ENCODE data around the gene UGT1A10. TPM values are rescaled to one million over a fixed set of nuclear protein-coding genes. Genes with fewer than 3 reads are reported as not detected.

UGT1A10 gene
- total and polyA plus RNA-seq, 10 of the 15 experiments (the other 5 are each of a cell fraction or from before 2014, with no cell fraction given): not detected

DNA sequence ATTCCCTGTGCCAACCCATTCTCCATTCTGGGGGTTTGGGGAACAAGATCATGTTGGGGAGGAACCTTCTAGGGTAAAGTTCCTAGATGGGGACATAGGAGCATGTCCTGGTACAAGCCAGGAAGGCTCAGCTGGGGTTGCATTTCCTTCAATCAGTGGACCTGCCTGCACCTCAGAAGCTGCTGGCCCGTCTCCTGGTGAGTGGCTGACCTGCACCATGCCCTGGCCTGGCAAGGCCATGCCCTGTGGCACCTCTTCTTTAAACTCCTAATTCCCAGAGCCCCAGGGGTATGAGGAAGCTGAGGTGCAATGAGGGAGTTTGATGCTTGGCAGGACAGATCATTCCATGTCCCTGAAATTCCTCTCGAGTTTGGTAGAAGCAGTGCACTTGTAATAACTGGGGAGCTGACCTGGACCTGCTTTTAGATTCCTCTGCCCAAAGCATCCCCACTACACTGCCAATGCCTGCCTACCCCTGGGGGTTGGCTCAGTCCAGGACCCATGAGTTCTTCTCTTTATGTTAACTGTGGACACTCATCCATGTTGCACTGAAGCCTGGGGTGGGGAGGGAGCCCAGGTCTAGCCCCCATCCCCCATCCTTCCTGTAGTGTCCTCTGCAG lies 167.2 kb downstream of the UGT1A10 start (continued):
- TF ChIP-seq NR2F1 (conservative IDR thresholded peaks at IDR 0.05) (no peak), BCL11A (IDR thresholded peaks at IDR 0.05; ENCODE audit: low read depth, low read length) (no peak), SIX5 (IDR thresholded peaks at IDR 0.05; ENCODE audit: low read depth, low read length, severe bottlenecking) (no peak), CBX5 (IDR thresholded peaks at IDR 0.05; ENCODE audit: low read depth) (no peak)

DNA sequence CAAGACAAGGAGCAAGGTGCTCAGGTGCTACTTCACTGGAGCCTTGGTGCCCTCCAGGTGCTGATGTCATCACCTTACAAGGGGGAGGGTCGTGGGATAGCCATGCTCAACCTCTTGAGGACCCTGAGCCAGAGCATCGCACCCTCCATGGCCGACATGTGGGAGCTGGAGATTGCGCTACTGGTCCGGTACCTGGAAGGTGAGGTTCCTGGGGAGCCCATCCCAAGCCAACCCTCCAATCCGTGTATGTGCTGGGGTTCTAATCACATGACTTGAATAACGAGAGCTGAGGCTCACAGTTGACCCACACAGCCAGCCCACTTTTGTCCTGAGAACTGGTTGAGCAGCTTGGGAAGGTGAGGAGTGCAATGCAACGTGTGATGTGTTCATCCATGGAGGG lies 167.7 kb downstream of the UGT1A10 start:
- no peak overlapping the region for H3K27ac ChIP-seq (ENCODE audit: control insufficient read depth, insufficient read depth)
- WGBS (ENCODE audit: insufficient coverage, insufficient replicate concordance, low lambda C conversion rate, missing lambda C conversion rate): 49% methylated on average over 8 of the region's 8 CpGs
- no peak overlapping the region for H3K4me2 ChIP-seq (ENCODE audit: control insufficient read depth, insufficient read depth)
- H3K9me3 ChIP-seq (replicated peaks; ENCODE audit: control insufficient read depth, insufficient read depth, low read length): no peaks in the 10 kb centered on the region
- no peak for ATAC-seq
- POLR2A ChIA-PET: no interaction called here
- SMC1A ChIA-PET (ENCODE audit: uncharacterized antibody, unreplicated experiment): no interaction called here
- H3K36me3 ChIP-seq (ENCODE audit: control insufficient read depth in 2 of 2, insufficient read depth in 2 of 2, low read length in 1 of 2): no peaks in the 10 kb centered on the region
- RAD21 ChIA-PET (ENCODE audit: unreplicated experiment): no interaction called here
- no peak for FAIRE-seq
- no peak overlapping the region for H3K4me3 ChIP-seq
- in situ Hi-C loops (cut with MboI): no loop called here
- TF ChIP-seq TAF1 (IDR thresholded peaks at IDR 0.05; ENCODE audit: borderline replicate concordance, low read depth, low read length) (no peak), TCF7 (IDR thresholded peaks at IDR 0.05; ENCODE audit: borderline replicate concordance) (no peak), E2F4 (IDR thresholded peaks at IDR 0.05; ENCODE audit: low read depth, low read length) (no peak), ETV6 (conservative IDR thresholded peaks at IDR 0.05 in 1 of 2, IDR thresholded peaks at IDR 0.05 in 1 of 2; ENCODE audit: borderline replicate concordance in 1 of 2, low read depth in 1 of 2) (no peak), POLR2AphosphoS2 (IDR thresholded peaks at IDR 0.05; ENCODE audit: low read depth, low read length) (no peak), MTA3 (IDR thresholded peaks at IDR 0.05; ENCODE audit: borderline replicate concordance, low read length) (no peak), FOXM1 (IDR thresholded peaks at IDR 0.05; ENCODE audit: low read depth, low read length) (no peak), PKNOX1 (IDR thresholded peaks at IDR 0.05) (no peak), PAX5 (IDR thresholded peaks at IDR 0.05; ENCODE audit: borderline replicate concordance, low read depth, low read length) (no peak), KAT2A (conservative IDR thresholded peaks at IDR 0.05; ENCODE audit: control insufficient read depth, low read depth, low read length) (no peak), ZNF207 (IDR thresholded peaks at IDR 0.05; ENCODE audit: borderline replicate concordance) (no peak)
- no peak for DNase-seq (ENCODE audit: low read depth, low spot score)
- CTCF ChIA-PET: no interaction called here
- H4K20me1 ChIP-seq (ENCODE audit: control insufficient read depth, insufficient read depth): no peaks in the 10 kb centered on the region
- no peaks in the 10 kb centered on the region for H3K79me2 ChIP-seq (ENCODE audit: control insufficient read depth, insufficient read depth, low read length)
- H3K27me3 ChIP-seq (replicated peaks in 1 of 2; ENCODE audit: control insufficient read depth in 2 of 2, insufficient read depth in 2 of 2, low read length in 1 of 2): no peaks in the 10 kb centered on the region; a peak in 2 of 4 replicates
- H3K4me1 ChIP-seq (ENCODE audit: control insufficient read depth, insufficient read depth, low read length): no peaks in the 10 kb centered on the region
- BruUV-seq (replicated peaks): no TSS peak
- H3K9ac ChIP-seq (ENCODE audit: control insufficient read depth, insufficient read depth, low read length): no peak overlapping the region
- H2AFZ ChIP-seq (ENCODE audit: control insufficient read depth, low read depth, low read length): no peak overlapping the region
- intact Hi-C loops (cut with micrococcal nuclease; ENCODE audit: unreplicated experiment): no loop called here

Measured in GM12878 (cell line).